Measurements from ENCODE around the gene SZRD1. TPM values are rescaled to one million over a fixed set of nuclear protein-coding genes. Genes with fewer than 3 reads are reported as not detected.

The SZRD1 gene
- total and polyA plus RNA-seq, 2 donors (not counting 3 experiments of a cell fraction or from before 2014, with no cell fraction given): 162 to 164 TPM

DNA sequence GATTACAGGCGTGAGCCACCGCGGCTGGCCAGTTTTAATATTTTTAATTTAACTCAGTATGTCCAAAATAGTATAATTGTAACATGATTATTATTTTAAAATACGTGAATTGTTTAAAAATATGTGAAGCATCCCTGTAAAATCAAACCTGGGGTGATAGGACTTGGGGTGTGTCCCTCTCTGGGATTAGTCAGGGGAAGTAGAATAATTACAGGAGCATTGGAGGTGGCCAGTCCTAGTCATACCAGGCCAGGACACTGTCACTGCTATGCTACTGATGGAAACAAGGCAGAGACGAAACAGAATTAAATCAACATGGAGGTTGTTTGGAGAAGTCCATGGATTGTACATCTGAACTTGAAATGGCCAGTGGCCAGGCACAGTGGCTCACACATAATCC, 16.8 kb downstream of the SZRD1 start:
- ChIA-PET POLR2A (no interaction called here), CTCF (no interaction called here)
- no peak for TF ChIP-seq POLR2AphosphoS5 (IDR thresholded peaks at IDR 0.05; ENCODE audit: insufficient read depth, low read depth, low read length)
- Histone ChIP-seq H3K4me3 (replicated peaks in 1 of 3; ENCODE audit: insufficient read depth in 1 of 3, low read depth in 1 of 3, low read length in 3 of 3) (no peak overlapping the region), H3K4me2 (ENCODE audit: insufficient read depth, low read length) (no peak overlapping the region), H3K9me1 (replicated peaks; ENCODE audit: control insufficient read depth, extremely low read depth, insufficient read depth, low read length) (no peaks in the 10 kb centered on the region), H3K79me2 (ENCODE audit: control insufficient read depth, insufficient read depth, low read length) (peaks cover 97% of the 10 kb centered on the region), H3K36me3 (ENCODE audit: control insufficient read depth in 2 of 2, extremely low read depth in 1 of 2, insufficient read depth in 2 of 2, low read length in 2 of 2) (peaks cover 0 to 5% of the 10 kb centered on the region in 2 experiments), H3K9me3 (replicated peaks; ENCODE audit: control insufficient read depth, insufficient read depth, low read length) (no peaks in the 10 kb centered on the region), H3K9ac (replicated peaks; ENCODE audit: extremely low read depth, insufficient read depth, low read length) (no peak overlapping the region), H3K4me1 (ENCODE audit: control insufficient read depth, extremely low read depth, insufficient read depth, low read length) (peaks cover 21% of the 10 kb centered on the region), H2AFZ (ENCODE audit: low read depth, low read length) (no peak overlapping the region), H3K27ac (ENCODE audit: insufficient read depth, low read depth, low read length) (no peak overlapping the region), H3K27me3 (ENCODE audit: control insufficient read depth in 2 of 2, insufficient read depth in 2 of 2, low read length in 2 of 2) (no peaks in the 10 kb centered on the region), H4K20me1 (replicated peaks; ENCODE audit: control insufficient read depth, extremely low read depth, insufficient read depth, low read length) (no peaks in the 10 kb centered on the region)
- BruUV-seq (replicated peaks): no TSS peak
- dilution Hi-C loops (cut with MboI; ENCODE audit: extremely low pct_ligation_motif_present, low sequenced_read_pairs) (no loop called here), intact Hi-C loops (cut with micrococcal nuclease) (loop anchor here (1.0 kb wide), 1 partner anchor 8 kb away; no protein-coding TSS in a partner anchor)
- DNase-seq (ENCODE audit: low read depth, low spot score) (no peak), FAIRE-seq (no peak)

DNA sequence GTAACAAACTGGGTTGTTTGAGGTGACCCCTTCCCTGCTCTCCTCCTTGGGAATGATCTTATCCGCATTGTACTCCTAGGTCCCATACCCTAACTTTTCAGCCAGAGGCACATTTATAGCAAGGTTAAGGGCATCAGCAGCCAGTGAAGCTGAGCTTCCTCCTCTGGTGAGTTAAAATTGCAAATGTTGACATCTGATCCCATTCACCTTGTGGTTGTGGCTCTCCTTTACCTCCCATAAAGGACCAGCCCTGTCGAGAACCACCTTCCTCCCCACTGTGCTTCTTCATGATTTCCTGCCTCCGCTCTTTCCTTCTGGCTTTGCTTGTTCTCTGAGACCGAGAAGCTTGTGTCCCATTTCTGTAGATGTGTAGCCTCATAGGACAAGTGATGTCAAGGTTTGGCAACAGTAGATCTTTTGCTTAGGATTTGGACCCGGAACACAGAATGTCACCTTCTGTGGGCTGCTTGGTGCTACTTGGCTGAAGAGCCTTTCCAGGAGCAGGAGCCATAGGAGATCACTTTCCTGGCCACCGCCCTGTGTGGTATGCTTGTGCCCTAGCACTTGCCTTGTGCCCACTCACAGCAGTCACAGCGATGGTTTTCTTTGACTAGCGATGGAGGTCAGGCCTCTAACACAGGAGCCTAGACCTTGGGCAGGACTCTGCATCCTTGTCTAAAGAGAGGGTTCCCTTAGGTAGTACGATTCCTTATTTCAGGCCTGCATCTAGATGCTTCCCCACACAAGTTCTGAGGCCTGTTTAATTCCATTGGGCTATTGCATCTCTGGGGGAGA, 18.8 kb downstream of the SZRD1 start:
- POLR2A ChIA-PET: interaction anchor here (0.6 to 2.2 kb wide), 3 partner anchors 10 to 32 kb away, joined by 3 to 5 read pairs (median 4); no protein-coding TSS in a partner anchor
- no peak for DNase-seq (ENCODE audit: low read depth, low spot score)
- no peaks in the 10 kb centered on the region for H3K9me3 ChIP-seq (replicated peaks; ENCODE audit: control insufficient read depth, insufficient read depth, low read length)
- no peak overlapping the region for H3K27ac ChIP-seq (ENCODE audit: insufficient read depth, low read depth, low read length)
- H3K4me1 ChIP-seq (ENCODE audit: control insufficient read depth, extremely low read depth, insufficient read depth, low read length): peaks cover 21% of the 10 kb centered on the region
- H3K9me1 ChIP-seq (replicated peaks; ENCODE audit: control insufficient read depth, extremely low read depth, insufficient read depth, low read length): no peaks in the 10 kb centered on the region
- no peaks in the 10 kb centered on the region for H3K27me3 ChIP-seq (ENCODE audit: control insufficient read depth in 2 of 2, insufficient read depth in 2 of 2, low read length in 2 of 2)
- CTCF ChIA-PET: interaction anchor here (1.0 to 2.8 kb wide), 4 partner anchors 11 to 33 kb away, joined by 3 to 15 read pairs (median 11); partner anchors contain the start of genes FBXO42 and SZRD1
- no peak overlapping the region for H3K9ac ChIP-seq (replicated peaks; ENCODE audit: extremely low read depth, insufficient read depth, low read length)
- intact Hi-C loops (cut with micrococcal nuclease) (loop anchor here (1.0 kb wide), 1 partner anchor 40 kb away; no protein-coding TSS in a partner anchor), dilution Hi-C loops (cut with MboI; ENCODE audit: extremely low pct_ligation_motif_present, low sequenced_read_pairs) (no loop called here)
- peaks cover 92% of the 10 kb centered on the region for H3K79me2 ChIP-seq (ENCODE audit: control insufficient read depth, insufficient read depth, low read length)
- H4K20me1 ChIP-seq (replicated peaks; ENCODE audit: control insufficient read depth, extremely low read depth, insufficient read depth, low read length): no peaks in the 10 kb centered on the region
- H2AFZ ChIP-seq (ENCODE audit: low read depth, low read length): no peak overlapping the region
- FAIRE-seq: no peak
- H3K36me3 ChIP-seq (ENCODE audit: control insufficient read depth in 2 of 2, extremely low read depth in 1 of 2, insufficient read depth in 2 of 2, low read length in 2 of 2): peaks cover 0 to 5% of the 10 kb centered on the region in 2 experiments
- TF ChIP-seq EZH2 (IDR thresholded peaks at IDR 0.05; ENCODE audit: borderline replicate concordance, low read depth, low read length, severe bottlenecking): no peak
- no peak for TF ChIP-seq POLR2A (IDR thresholded peaks at IDR 0.05; ENCODE audit: low read depth, low read length)
- TF ChIP-seq JUN (IDR thresholded peaks at IDR 0.05; ENCODE audit: borderline replicate concordance, insufficient read depth, insufficient read length, low read depth): no peak
- no peak for TF ChIP-seq GATA2 (IDR thresholded peaks at IDR 0.05; ENCODE audit: insufficient read depth, insufficient read length, low read depth, low read length)
- no peak for TF ChIP-seq MYC (IDR thresholded peaks at IDR 0.05; ENCODE audit: low read depth, low read length)
- TF ChIP-seq POLR2AphosphoS5 (IDR thresholded peaks at IDR 0.05; ENCODE audit: insufficient read depth, low read depth, low read length): no peak
- TF ChIP-seq, protein P1, sequence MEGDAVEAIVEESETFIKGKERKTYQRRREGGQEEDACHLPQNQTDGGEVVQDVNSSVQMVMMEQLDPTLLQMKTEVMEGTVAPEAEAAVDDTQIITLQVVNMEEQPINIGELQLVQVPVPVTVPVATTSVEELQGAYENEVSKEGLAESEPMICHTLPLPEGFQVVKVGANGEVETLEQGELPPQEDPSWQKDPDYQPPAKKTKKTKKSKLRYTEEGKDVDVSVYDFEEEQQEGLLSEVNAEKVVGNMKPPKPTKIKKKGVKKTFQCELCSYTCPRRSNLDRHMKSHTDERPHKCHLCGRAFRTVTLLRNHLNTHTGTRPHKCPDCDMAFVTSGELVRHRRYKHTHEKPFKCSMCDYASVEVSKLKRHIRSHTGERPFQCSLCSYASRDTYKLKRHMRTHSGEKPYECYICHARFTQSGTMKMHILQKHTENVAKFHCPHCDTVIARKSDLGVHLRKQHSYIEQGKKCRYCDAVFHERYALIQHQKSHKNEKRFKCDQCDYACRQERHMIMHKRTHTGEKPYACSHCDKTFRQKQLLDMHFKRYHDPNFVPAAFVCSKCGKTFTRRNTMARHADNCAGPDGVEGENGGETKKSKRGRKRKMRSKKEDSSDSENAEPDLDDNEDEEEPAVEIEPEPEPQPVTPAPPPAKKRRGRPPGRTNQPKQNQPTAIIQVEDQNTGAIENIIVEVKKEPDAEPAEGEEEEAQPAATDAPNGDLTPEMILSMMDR (IDR thresholded peaks at IDR 0.05; ENCODE audit: extremely low read depth in 1 of 2, insufficient read depth in 1 of 2, low read depth in 1 of 2, low read length in 2 of 2): no peak
- TF ChIP-seq FOS (IDR thresholded peaks at IDR 0.05; ENCODE audit: borderline replicate concordance, insufficient read depth, low read length): no peak
- TF ChIP-seq, protein P2, sequence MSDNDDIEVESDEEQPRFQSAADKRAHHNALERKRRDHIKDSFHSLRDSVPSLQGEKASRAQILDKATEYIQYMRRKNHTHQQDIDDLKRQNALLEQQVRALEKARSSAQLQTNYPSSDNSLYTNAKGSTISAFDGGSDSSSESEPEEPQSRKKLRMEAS (IDR thresholded peaks at IDR 0.05; ENCODE audit: insufficient read depth, insufficient read length): no peak
- no peak overlapping the region for H3K4me3 ChIP-seq (replicated peaks in 1 of 3; ENCODE audit: insufficient read depth in 1 of 3, low read depth in 1 of 3, low read length in 3 of 3)
- no peak overlapping the region for H3K4me2 ChIP-seq (ENCODE audit: insufficient read depth, low read length)
- no TSS peak for BruUV-seq (replicated peaks)

All from endothelial cell of umbilical vein (primary cell).